Thyroid gland (tissue), 4 donors: ENCODE results near the gene NBDY. TPM values are rescaled to one million over a fixed set of nuclear protein-coding genes. Genes with fewer than 3 reads are reported as not detected.

Source experiments
- DNase-seq, 2 donors: peaks; one replicate each; pipeline ENCODE4 v3.0.0-alpha.2; 2019
- H3K27ac ChIP-seq, 3 donors: fragments of 200-600 bp; sonication (generic); 1 replicate in 2 of 3; 2 replicates in 1 of 3; pipeline ENCODE4 v1.5.1; 2016 to 2019; ENCODE audit warnings: mild to moderate bottlenecking in 1 of 3, moderate library complexity in 1 of 3
- H3K27me3 ChIP-seq: fragments of 200-600 bp; sonication (generic); one replicate; pipeline ENCODE4 v1.5.1; 2019
- H3K36me3 ChIP-seq, 2 donors: fragments of 200-600 bp; sonication (generic); one replicate each; pipeline ENCODE4 v1.5.1; 2016 to 2019
- H3K4me1 ChIP-seq, 2 donors: fragments of 200-600 bp; sonication (generic); one replicate each; pipeline ENCODE4 v1.5.1; 2017 to 2019
- H3K4me3 ChIP-seq, 3 donors: fragments of 200-600 bp; sonication (generic); replicated peaks in 1 of 3; 1 replicate in 2 of 3; 2 replicates in 1 of 3; pipeline ENCODE4 v1.5.1; 2016; ENCODE audit warnings: mild to moderate bottlenecking in 1 of 3
- H3K9me3 ChIP-seq: fragments of 200-600 bp; sonication (generic); one replicate; pipeline ENCODE4 v1.5.1; 2017
- CTCF ChIP-seq, 6 experiments: fragments of 200-600 bp in 3 of 6; fragments of 450-650 bp in 3 of 6; sonication (generic) in 3 of 6; IDR thresholded peaks; one replicate each; pipeline ENCODE4 v1.5.1; 2016 to 2019; ENCODE audit warnings: antibody characterized with exemption in 6 of 6, mild to moderate bottlenecking in 2 of 6, inconsistent platforms in 1 of 6, moderate library complexity in 1 of 6
- POLR2A ChIP-seq, 2 donors: fragments of 450-650 bp; IDR thresholded peaks; one replicate each; pipeline ENCODE4 v1.6.1; 2017; ENCODE audit warnings: antibody characterized with exemption in 2 of 2, mild to moderate bottlenecking in 2 of 2, moderate library complexity in 1 of 2
- WGBS, 2 donors: methylation state at CpG; one replicate each; pipeline ENCODE4 v1.1.5; 2017; 5-methylcytosine and 5-hydroxymethylcytosine counted together
- intact Hi-C: fragments of 100-400 bp; cut with DNase I; formaldehyde crosslinking; loops from one replicate; pipeline ENCODE4 v1.15.1; 2023
- total RNA-seq, 4 donors: library from RNA; depleted of rRNA; stranded (reverse); fragments of >200 nt; gene quantifications; one replicate each; pipeline ENCODE4 v1.2.3, GENCODE V29; 2016

The NBDY gene
- total RNA-seq, 4 donors from 2014 or later, result 14.7 to 35.7 (median 17.2) TPM

GRCh38 chrX:56789518-56790070 lies 60.6 kb downstream of the NBDY start:
- Histone ChIP-seq H3K4me1 (peaks cover 0 to 6% of the 10 kb centered on the region in 2 donors), H3K27ac (no peak overlapping the region), H3K27me3 (no peaks in the 10 kb centered on the region), H3K4me3 (no peak overlapping the region), H3K36me3 (no peaks in the 10 kb centered on the region), H3K9me3 (no peaks in the 10 kb centered on the region)
- DNase-seq, result no peak
- intact Hi-C loops, result no loop called here
- TF ChIP-seq POLR2A (IDR thresholded peaks at IDR 0.05) (no peak), CTCF (IDR thresholded peaks at IDR 0.05) (no peak)
- 76 to 96% methylated on average over 4 of the region's 7 CpGs for WGBS, 2 donors

GRCh38 chrX:56790778-56791177 lies 61.7 kb downstream of the NBDY start:
- intact Hi-C loops, result no loop called here
- Histone ChIP-seq H3K27ac (no peak overlapping the region), H3K4me3 (no peak overlapping the region), H3K4me1 (peaks cover 6 to 11% of the 10 kb centered on the region in 2 donors), H3K9me3 (no peaks in the 10 kb centered on the region), H3K27me3 (no peaks in the 10 kb centered on the region), H3K36me3 (no peaks in the 10 kb centered on the region)
- WGBS, 2 donors, result 91 to 98% methylated on average over 7 of the region's 7 CpGs
- no peak for DNase-seq
- TF ChIP-seq POLR2A (IDR thresholded peaks at IDR 0.05), result no peak
- no peak for TF ChIP-seq CTCF (IDR thresholded peaks at IDR 0.05)

GRCh38 chrX:56791456-56791855 lies 62.4 kb downstream of the NBDY start:
- no peaks in the 10 kb centered on the region for H3K36me3 ChIP-seq
- WGBS, 2 donors, result 81 to 87% methylated on average over 3 of the region's 3 CpGs
- H3K27ac ChIP-seq, result no peak overlapping the region
- no peaks in the 10 kb centered on the region for H3K27me3 ChIP-seq
- no peak for DNase-seq
- no peak overlapping the region for H3K4me3 ChIP-seq
- no peaks in the 10 kb centered on the region for H3K9me3 ChIP-seq
- TF ChIP-seq CTCF (IDR thresholded peaks at IDR 0.05) (no peak), POLR2A (IDR thresholded peaks at IDR 0.05) (no peak)
- H3K4me1 ChIP-seq, result peaks cover 6 to 15% of the 10 kb centered on the region in 2 donors
- intact Hi-C loops, result no loop called here

GRCh38 chrX:56792270-56793111 lies 63.4 kb downstream of the NBDY start:
- H3K27ac ChIP-seq, result no peak overlapping the region
- WGBS, 2 donors, result 82 to 84% methylated on average over 3 to 7 of the region's 8 CpGs
- H3K36me3 ChIP-seq, result no peaks in the 10 kb centered on the region
- intact Hi-C loops, result no loop called here
- peaks cover 6 to 15% of the 10 kb centered on the region in 2 donors for H3K4me1 ChIP-seq
- no peak for TF ChIP-seq POLR2A (IDR thresholded peaks at IDR 0.05)
- TF ChIP-seq CTCF (IDR thresholded peaks at IDR 0.05), result no peak
- no peaks in the 10 kb centered on the region for H3K9me3 ChIP-seq
- no peak for DNase-seq
- H3K4me3 ChIP-seq, result no peak overlapping the region
- H3K27me3 ChIP-seq, result no peaks in the 10 kb centered on the region

- WGBS, 2 donors, result no CpG with 5 or more reads among the region's 1 CpG
- H3K27ac ChIP-seq, result no peak overlapping the region
- H3K9me3 ChIP-seq, result no peaks in the 10 kb centered on the region
- peaks cover 6 to 17% of the 10 kb centered on the region in 2 donors for H3K4me1 ChIP-seq
- intact Hi-C loops, result no loop called here
- DNase-seq, result no peak
- H3K36me3 ChIP-seq, result no peaks in the 10 kb centered on the region
- H3K27me3 ChIP-seq, result no peaks in the 10 kb centered on the region
- H3K4me3 ChIP-seq, result no peak overlapping the region
- no peak for TF ChIP-seq POLR2A (IDR thresholded peaks at IDR 0.05)
Observed at GRCh38 chrX:56793112-56793430, 64.0 kb downstream of the NBDY start.
